ENCODE results near the gene SLC5A9. TPM values are rescaled to one million over a fixed set of nuclear protein-coding genes. Genes with fewer than 3 reads are reported as not detected.
"Not testable (repeated sequence)": the region's sequence is repeated elsewhere in the genome, so short reads cannot be mapped to it uniquely, and the experiment has no call there.

Gene SLC5A9
- total RNA-seq, 6 experiments from 2014 or later = not detected

- no peak for TF ChIP-seq CTCF (IDR thresholded peaks at IDR 0.05)
- peaks cover 7% of the 10 kb centered on the region; the same call in 1 of the 2 replicates for H3K4me1 Mint-ChIP-seq (ENCODE audit: low read depth)
- no peak overlapping the region for H3K27ac Mint-ChIP-seq
- H3K4me3 Mint-ChIP-seq = no peak overlapping the region
- H3K9me3 Mint-ChIP-seq = no peaks in the 10 kb centered on the region; the same call in 1 of the 2 replicates
- DNase-seq = no peak
- no peaks in the 10 kb centered on the region for H3K36me3 Mint-ChIP-seq (ENCODE audit: low read depth)
- peaks cover 2% of the 10 kb centered on the region for H3K27me3 Mint-ChIP-seq (ENCODE audit: insufficient read depth)
Measured at GRCh38 chr1:48206371-48206770, 16.1 kb upstream of the SLC5A9 start.

- Mint-ChIP-seq H3K9me3 (no peaks in the 10 kb centered on the region; the same call in 1 of the 2 replicates), H3K4me3 (no peak overlapping the region), H3K4me1 (ENCODE audit: low read depth) (peaks cover 4% of the 10 kb centered on the region; the same call in 1 of the 2 replicates), H3K27me3 (ENCODE audit: insufficient read depth) (peaks cover 2% of the 10 kb centered on the region), H3K36me3 (ENCODE audit: low read depth) (no peaks in the 10 kb centered on the region), H3K27ac (no peak overlapping the region)
- TF ChIP-seq CTCF (IDR thresholded peaks at IDR 0.05) = no peak
- DNase-seq = no peak
Measured at GRCh38 chr1:48207131-48207530, 15.4 kb upstream of the SLC5A9 start.

- H3K9me3 Mint-ChIP-seq = no peaks in the 10 kb centered on the region; the same call in 1 of the 2 replicates
- no peak overlapping the region for H3K27ac Mint-ChIP-seq
- no peak for TF ChIP-seq CTCF (IDR thresholded peaks at IDR 0.05)
- H3K27me3 Mint-ChIP-seq (ENCODE audit: insufficient read depth) = peaks cover 2% of the 10 kb centered on the region
- H3K4me3 Mint-ChIP-seq = no peak overlapping the region
- H3K36me3 Mint-ChIP-seq (ENCODE audit: low read depth) = no peaks in the 10 kb centered on the region
- no peak for DNase-seq
- H3K4me1 Mint-ChIP-seq (ENCODE audit: low read depth) = no peaks in the 10 kb centered on the region
Measured at GRCh38 chr1:48207536-48208075, 14.9 kb upstream of the SLC5A9 start.

GRCh38 chr1:48208251-48208650 is 14.3 kb upstream of the SLC5A9 start:
- Mint-ChIP-seq H3K9me3 (no peaks in the 10 kb centered on the region; the same call in 1 of the 2 replicates), H3K36me3 (ENCODE audit: low read depth) (no peaks in the 10 kb centered on the region), H3K4me1 (ENCODE audit: low read depth) (no peaks in the 10 kb centered on the region), H3K4me3 (no peak overlapping the region), H3K27me3 (ENCODE audit: insufficient read depth) (peaks cover 2% of the 10 kb centered on the region), H3K27ac (no peak overlapping the region)
- DNase-seq = no peak
- no peak for TF ChIP-seq CTCF (IDR thresholded peaks at IDR 0.05)

GRCh38 chr1:48208652-48209051 is 13.9 kb upstream of the SLC5A9 start:
- Mint-ChIP-seq H3K4me3 (no peak overlapping the region), H3K4me1 (ENCODE audit: low read depth) (no peaks in the 10 kb centered on the region), H3K9me3 (peaks cover 3% of the 10 kb centered on the region; the same call in 1 of the 2 replicates)

GRCh38 chr1:48213462-48213861 is 9.1 kb upstream of the SLC5A9 start:
- H3K27me3 Mint-ChIP-seq (ENCODE audit: insufficient read depth); H3K27ac Mint-ChIP-seq: not testable (repeated sequence)

More at GRCh38 chr1:48208652-48209051, 13.9 kb upstream of the SLC5A9 start:
- no peak for TF ChIP-seq CTCF (IDR thresholded peaks at IDR 0.05)
- no peak for DNase-seq
- Mint-ChIP-seq H3K36me3 (ENCODE audit: low read depth) (no peaks in the 10 kb centered on the region), H3K27ac (no peak overlapping the region), H3K27me3 (ENCODE audit: insufficient read depth) (peaks cover 2% of the 10 kb centered on the region)

GRCh38 chr1:48214366-48214765 is 8.2 kb upstream of the SLC5A9 start:
- H3K27ac Mint-ChIP-seq; H3K4me3 Mint-ChIP-seq; DNase-seq; H3K4me1 Mint-ChIP-seq (ENCODE audit: low read depth); H3K27me3 Mint-ChIP-seq (ENCODE audit: insufficient read depth); H3K36me3 Mint-ChIP-seq (ENCODE audit: low read depth): not testable (repeated sequence)
- H3K9me3 Mint-ChIP-seq = peaks cover 10% of the 10 kb centered on the region

More at GRCh38 chr1:48213462-48213861, 9.1 kb upstream of the SLC5A9 start:
- H3K4me1 Mint-ChIP-seq (ENCODE audit: low read depth); DNase-seq; H3K36me3 Mint-ChIP-seq (ENCODE audit: low read depth): not testable (repeated sequence)
- Mint-ChIP-seq H3K4me3 (peak overlapping the region; percentile 4; the same call in 1 of the 2 replicates), H3K9me3 (peaks cover 10% of the 10 kb centered on the region)
